ENCODE measurements around the gene MYO19. TPM values are rescaled to one million over a fixed set of nuclear protein-coding genes. Genes with fewer than 3 reads are reported as not detected.

MYO19 gene
- total RNA-seq, 8 experiments from 2014 or later = 15.3 to 103 (median 31.1) TPM

Other genes with a start within 250 kb of the MYO19 start
- gene TBC1D3G, start 211.0 kb downstream of the MYO19 start, total RNA-seq = 1 to 10 TPM in 1 of 8 experiments, under 1 TPM in 1, not detected in 6; 0.31 to 1.5 TPM
- 1 to 10 TPM in 3 of 8 experiments, under 1 TPM in 1, not detected in 4; 0.87 to 3.7 (median 2.8) TPM for gene TBC1D3H, start 146.4 kb downstream of the MYO19 start, total RNA-seq
- gene ZNHIT3, start 48.2 kb downstream of the MYO19 start, total RNA-seq = 10 to 100 TPM; 40.8 to 83.4 (median 64.4) TPM
- 10 to 100 TPM in 4 of 8 experiments, 1 to 10 TPM in 4; 3.3 to 27.2 (median 8.8) TPM for gene PIGW, start 119 bp upstream of the MYO19 start, total RNA-seq
- gene GGNBP2, start 10.1 kb upstream of the MYO19 start, total RNA-seq = 100 to 1,000 TPM in 1 of 8 experiments, 10 to 100 TPM in 7; 45.8 to 103 (median 62.8) TPM
- 10 to 100 TPM in 6 of 8 experiments, 1 to 10 TPM in 2; 6.8 to 32.3 (median 11.1) TPM for gene DHRS11, start 57.0 kb upstream of the MYO19 start, total RNA-seq
- 10 to 100 TPM in 3 of 8 experiments, 1 to 10 TPM in 5; 2.3 to 15.1 (median 3.8) TPM for gene MRM1, start 66.7 kb upstream of the MYO19 start, total RNA-seq

All from motor neuron (in vitro differentiated cells).